Gastrocnemius medialis (tissue), 4 donors: Measurements from ENCODE around the gene PRRC2B. TPM values are rescaled to one million over a fixed set of nuclear protein-coding genes. Genes with fewer than 3 reads are reported as not detected.

Experiments
- ATAC-seq, 2 donors: fragments of 150-250 bp; one replicate each; pipeline ENCODE4 v1.9.1; 2016
- DNase-seq, 2 donors: peaks; one replicate each; pipeline ENCODE4 v3.0.0-alpha.2; 2019
- H3K27ac ChIP-seq, 4 donors: fragments of 200-600 bp; sonication (generic); 1 replicate in 1 of 4; 2 replicates in 3 of 4; pipeline ENCODE4 v1.5.1; 2016 to 2018; ENCODE audit warnings: mild to moderate bottlenecking in 2 of 4, moderate library complexity in 1 of 4
- H3K27me3 ChIP-seq, 3 donors: fragments of 200-600 bp; sonication (generic) in 2 of 3; 1 replicate in 1 of 3; 2 replicates in 2 of 3; pipeline versions ENCODE4 v1.5.1 to v1.6.0; 2016 to 2019; ENCODE audit warnings: mild to moderate bottlenecking in 1 of 3, moderate library complexity in 1 of 3
- H3K36me3 ChIP-seq, 2 donors: fragments of 200-600 bp; sonication (generic) in 1 of 2; one replicate each; pipeline ENCODE4 v1.5.1; 2017 to 2018
- H3K4me1 ChIP-seq, 2 donors: fragments of 200-600 bp; sonication (generic) in 1 of 2; one replicate each; pipeline ENCODE4 v1.5.1; 2016 to 2017; ENCODE audit warnings: mild to moderate bottlenecking in 2 of 2
- H3K4me3 ChIP-seq, 4 donors: fragments of 200-600 bp; sonication (generic) in 3 of 4; 1 replicate in 1 of 4; 2 replicates in 3 of 4; pipeline ENCODE4 v1.5.1; 2016 to 2019; ENCODE audit warnings: mild to moderate bottlenecking in 2 of 4
- H3K9me3 ChIP-seq, 3 donors: fragments of 200-600 bp; sonication (generic) in 2 of 3; 1 replicate in 1 of 3; 2 replicates in 2 of 3; pipeline ENCODE4 v1.5.1; 2016 to 2019
- POLR2A ChIP-seq, 2 donors: fragments of 450-650 bp; IDR thresholded peaks; one replicate each; pipeline ENCODE4 v1.6.1; 2017; ENCODE audit warnings: antibody characterized with exemption in 2 of 2, mild to moderate bottlenecking in 2 of 2, moderate library complexity in 2 of 2
- in situ Hi-C, 4 donors: fragments of 200-750 bp; cut with MboI; loops; one replicate each; pipeline versions ENCODE4 v1.15.0 to v1.8.0; 2017; ENCODE audit warnings: low sequenced_read_pairs in 4 of 4
- intact Hi-C: fragments of 100-400 bp; cut with DNase I; formaldehyde crosslinking; loops from one replicate; pipeline ENCODE4 v1.15.1; 2023; ENCODE audit warnings: low total_unique reads
- total RNA-seq, 4 donors: library from RNA; depleted of rRNA; stranded (reverse); fragments of >200 nt; gene quantifications; one replicate each; pipeline versions ENCODE4 v1.1.0 to v1.2.3, GENCODE V29; 2016
- TF ChIP-seq, protein P1 (sequence below), 5 experiments: fragments of 450-650 bp in 3 of 5; fragments of 200-600 bp in 2 of 5; sonication (generic) in 2 of 5; IDR thresholded peaks in 4 of 5; conservative IDR thresholded peaks in 1 of 5; 1 replicate in 4 of 5; 2 replicates in 1 of 5; pipeline ENCODE4 v1.5.1; 2016 to 2019; ENCODE audit warnings: antibody characterized with exemption in 5 of 5, mild to moderate bottlenecking in 3 of 5, moderate library complexity in 3 of 5

PRRC2B gene
- total RNA-seq, 4 donors from 2014 or later, result 29.9 to 41.6 (median 37.2) TPM

DNA sequence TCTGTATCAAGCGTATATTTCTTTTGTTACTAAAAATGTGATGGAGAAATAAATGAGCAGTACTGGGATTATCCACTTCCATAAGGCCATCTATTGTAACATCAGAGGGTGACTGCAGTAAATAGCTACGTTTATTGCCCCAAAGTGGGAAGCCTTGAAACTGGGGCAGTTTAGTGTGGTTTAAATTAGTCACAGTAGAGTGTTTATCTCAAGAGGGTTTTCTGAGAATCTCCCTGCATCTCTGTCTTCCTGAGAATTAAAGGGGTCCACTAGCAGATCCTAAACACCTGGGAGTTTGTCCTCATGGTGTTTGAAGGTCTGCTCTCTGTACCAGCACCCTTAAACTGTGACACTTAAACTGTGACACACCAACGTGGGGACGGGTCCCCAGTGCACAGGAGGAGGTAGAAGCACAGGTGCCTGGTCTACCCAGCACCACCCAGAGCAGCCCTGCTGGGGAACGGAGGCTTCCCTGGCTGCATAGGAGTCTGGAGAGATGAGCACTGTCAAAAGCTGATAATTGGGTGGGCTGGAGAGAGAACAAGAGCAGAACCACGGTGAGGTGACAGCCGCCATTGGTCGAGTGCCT, 25.2 kb downstream of the PRRC2B start:
- DNase-seq (no peak), ATAC-seq (no peak)
- Histone ChIP-seq H3K27ac (peak overlapping the region; percentile 68 to 86 (median 76)), H3K4me1 (peaks cover 81 to 90% of the 10 kb centered on the region in 2 donors), H3K36me3 (no peaks in the 10 kb centered on the region), H3K27me3 (no peaks in the 10 kb centered on the region), H3K9me3 (no peaks in the 10 kb centered on the region), H3K4me3 (no peak overlapping the region)
- intact Hi-C loops (loop anchor here (2.0 kb wide), 2 partner anchors 16 to 26 kb away; no protein-coding TSS in a partner anchor), in situ Hi-C loops (no loop called here)
- TF ChIP-seq, protein P1, sequence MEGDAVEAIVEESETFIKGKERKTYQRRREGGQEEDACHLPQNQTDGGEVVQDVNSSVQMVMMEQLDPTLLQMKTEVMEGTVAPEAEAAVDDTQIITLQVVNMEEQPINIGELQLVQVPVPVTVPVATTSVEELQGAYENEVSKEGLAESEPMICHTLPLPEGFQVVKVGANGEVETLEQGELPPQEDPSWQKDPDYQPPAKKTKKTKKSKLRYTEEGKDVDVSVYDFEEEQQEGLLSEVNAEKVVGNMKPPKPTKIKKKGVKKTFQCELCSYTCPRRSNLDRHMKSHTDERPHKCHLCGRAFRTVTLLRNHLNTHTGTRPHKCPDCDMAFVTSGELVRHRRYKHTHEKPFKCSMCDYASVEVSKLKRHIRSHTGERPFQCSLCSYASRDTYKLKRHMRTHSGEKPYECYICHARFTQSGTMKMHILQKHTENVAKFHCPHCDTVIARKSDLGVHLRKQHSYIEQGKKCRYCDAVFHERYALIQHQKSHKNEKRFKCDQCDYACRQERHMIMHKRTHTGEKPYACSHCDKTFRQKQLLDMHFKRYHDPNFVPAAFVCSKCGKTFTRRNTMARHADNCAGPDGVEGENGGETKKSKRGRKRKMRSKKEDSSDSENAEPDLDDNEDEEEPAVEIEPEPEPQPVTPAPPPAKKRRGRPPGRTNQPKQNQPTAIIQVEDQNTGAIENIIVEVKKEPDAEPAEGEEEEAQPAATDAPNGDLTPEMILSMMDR (IDR thresholded peaks at IDR 0.05 in 4 of 5, conservative IDR thresholded peaks at IDR 0.05 in 1 of 5), result no peak
- no peak for TF ChIP-seq POLR2A (IDR thresholded peaks at IDR 0.05)

DNA sequence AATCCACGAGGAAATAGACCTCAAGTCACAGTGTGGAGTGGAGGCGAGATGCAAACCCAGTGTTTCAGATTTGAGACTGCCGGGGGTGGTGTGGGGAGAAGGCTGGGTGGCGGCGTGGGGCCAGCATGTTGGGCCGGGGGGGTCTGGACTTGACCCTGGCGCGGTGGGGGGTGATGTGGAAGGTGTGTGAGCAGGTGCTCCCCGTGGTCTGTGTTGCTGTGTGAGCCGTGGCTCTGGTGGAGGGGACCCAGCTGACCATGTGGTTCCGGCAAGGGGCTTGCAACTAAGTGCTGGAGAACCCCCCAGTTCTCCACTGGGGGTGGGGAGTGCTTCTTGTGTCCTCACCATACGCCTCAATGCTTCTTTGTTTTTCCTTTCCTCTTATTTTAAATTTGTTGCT, 25.8 kb downstream of the PRRC2B start:
- no peaks in the 10 kb centered on the region for H3K9me3 ChIP-seq
- no peaks in the 10 kb centered on the region for H3K36me3 ChIP-seq
- ATAC-seq, result no peak
- H3K27ac ChIP-seq, result peak overlapping the region; percentile 68 to 86 (median 76)
- intact Hi-C loops (loop anchor here (2.0 kb wide), 2 partner anchors 17 to 27 kb away; no protein-coding TSS in a partner anchor), in situ Hi-C loops (no loop called here)
- H3K4me1 ChIP-seq, result peaks cover 81 to 92% of the 10 kb centered on the region in 2 donors
- H3K4me3 ChIP-seq, result no peak overlapping the region
- DNase-seq, result no peak
- TF ChIP-seq POLR2A (IDR thresholded peaks at IDR 0.05), result no peak
- TF ChIP-seq, protein P1 (IDR thresholded peaks at IDR 0.05 in 4 of 5, conservative IDR thresholded peaks at IDR 0.05 in 1 of 5), result no peak
- no peaks in the 10 kb centered on the region for H3K27me3 ChIP-seq

DNA sequence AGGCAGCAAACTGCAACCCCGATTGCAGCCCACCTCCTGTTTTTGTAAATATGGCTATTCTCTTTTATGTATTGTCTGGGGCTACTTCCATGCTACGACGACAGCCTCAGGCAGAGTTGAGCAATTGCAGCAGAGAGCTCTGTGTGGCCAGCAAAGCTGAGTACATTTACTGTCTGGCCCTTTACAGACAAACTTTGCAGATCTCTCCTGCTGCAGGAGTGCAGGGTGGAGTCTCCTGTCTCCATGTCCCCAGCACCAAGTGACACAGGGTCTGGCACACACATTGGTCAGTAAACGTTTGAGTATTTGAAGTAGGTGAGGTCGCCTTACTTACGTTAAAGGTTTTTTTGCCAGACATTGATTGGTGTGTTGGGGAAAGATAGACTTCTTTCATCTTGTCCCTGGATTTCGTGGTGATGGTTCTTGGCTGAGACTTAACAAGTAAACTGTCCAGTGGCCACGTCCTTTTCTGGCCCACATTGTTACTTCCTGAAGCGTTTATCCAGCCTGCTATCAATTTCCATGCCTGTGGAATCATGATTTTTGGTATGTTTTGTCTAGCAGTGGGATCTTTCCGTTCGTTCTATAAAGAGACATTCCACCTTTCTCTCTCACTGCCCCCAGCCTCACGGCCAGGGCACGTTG, 27.2 kb downstream of the PRRC2B start:
- Histone ChIP-seq H3K27ac (peak overlapping the region in 3 of 4 donors; percentile 64 to 69 (median 66)), H3K36me3 (no peaks in the 10 kb centered on the region), H3K9me3 (no peaks in the 10 kb centered on the region), H3K4me3 (no peak overlapping the region), H3K4me1 (peaks cover 76 to 82% of the 10 kb centered on the region in 2 donors), H3K27me3 (no peaks in the 10 kb centered on the region)
- intact Hi-C loops (no loop called here), in situ Hi-C loops (no loop called here)
- ATAC-seq (no peak), DNase-seq (no peak)
- no peak for TF ChIP-seq POLR2A (IDR thresholded peaks at IDR 0.05)
- TF ChIP-seq, protein P1 (IDR thresholded peaks at IDR 0.05 in 4 of 5, conservative IDR thresholded peaks at IDR 0.05 in 1 of 5), result no peak

DNA sequence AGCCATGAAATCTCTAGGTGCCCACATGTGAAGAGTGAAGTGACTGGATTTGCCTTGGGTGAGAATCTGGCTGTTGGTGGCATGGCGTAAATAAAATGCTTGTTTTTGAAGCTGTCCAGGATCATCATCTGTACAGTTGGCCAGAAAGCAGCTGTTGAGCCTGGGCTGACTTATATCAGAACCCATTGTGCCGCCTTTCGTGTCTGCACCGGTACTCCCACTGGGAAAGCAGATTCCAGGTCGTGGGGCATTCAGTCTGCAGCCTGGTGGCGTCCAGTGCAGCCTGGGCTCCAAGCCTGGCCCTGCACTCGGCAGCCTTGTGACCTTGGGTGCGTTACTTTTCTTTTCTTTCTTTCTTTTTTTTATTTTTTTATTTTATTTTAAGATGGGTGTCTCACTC, 27.8 kb downstream of the PRRC2B start:
- H3K9me3 ChIP-seq, result no peaks in the 10 kb centered on the region
- ATAC-seq (no peak), DNase-seq (no peak)
- TF ChIP-seq POLR2A (IDR thresholded peaks at IDR 0.05), result no peak
- TF ChIP-seq, protein P1 (IDR thresholded peaks at IDR 0.05 in 4 of 5, conservative IDR thresholded peaks at IDR 0.05 in 1 of 5), result no peak
- intact Hi-C loops (loop anchor here (2.0 kb wide), 2 partner anchors 49 to 71 kb away; no protein-coding TSS in a partner anchor), in situ Hi-C loops (no loop called here)
- peak overlapping the region; percentile 64 to 69 (median 67) for H3K27ac ChIP-seq
- H3K4me3 ChIP-seq, result no peak overlapping the region
- H3K36me3 ChIP-seq, result no peaks in the 10 kb centered on the region
- no peaks in the 10 kb centered on the region for H3K27me3 ChIP-seq
- H3K4me1 ChIP-seq, result peaks cover 70 to 77% of the 10 kb centered on the region in 2 donors
